Effector memory CD4-positive, alpha-beta T cell (primary cell): ENCODE measurements around the gene SMC3.

Experiments used
- DNase-seq, 3 donors: peaks; one replicate each; pipeline ENCODE4 v3.0.0-alpha.2; 2020
- H3K27ac ChIP-seq: 2 replicates; pipeline ENCODE4 v1.7.0; 2013; ENCODE audit warnings: mild to moderate bottlenecking, low read length, moderate library complexity; ENCODE audit not compliant: insufficient read depth, poor library complexity, severe bottlenecking
- H3K27me3 ChIP-seq: replicated peaks from 2 replicates; pipeline ENCODE4 v1.7.0; 2013; ENCODE audit warnings: mild to moderate bottlenecking, low read length; ENCODE audit not compliant: insufficient read depth, control insufficient read depth, poor library complexity, severe bottlenecking
- H3K36me3 ChIP-seq: 2 replicates; pipeline ENCODE4 v1.7.0; 2013; ENCODE audit warnings: mild to moderate bottlenecking, low read length, moderate library complexity; ENCODE audit not compliant: control insufficient read depth, insufficient read depth
- H3K4me1 ChIP-seq: 2 replicates; pipeline ENCODE4 v1.7.0; 2013; ENCODE audit warnings: low read length, mild to moderate bottlenecking; ENCODE audit not compliant: control insufficient read depth, insufficient read depth, poor library complexity, severe bottlenecking
- H3K4me3 ChIP-seq: 2 replicates; pipeline ENCODE4 v1.7.0; 2013; ENCODE audit warnings: low read length, low read depth, mild to moderate bottlenecking; ENCODE audit not compliant: insufficient read depth, poor library complexity, severe bottlenecking
- H3K9me3 ChIP-seq: 2 replicates; pipeline ENCODE4 v1.7.0; 2013; ENCODE audit warnings: mild to moderate bottlenecking, low read length, moderate library complexity; ENCODE audit not compliant: control insufficient read depth

Gene SMC3

DNA sequence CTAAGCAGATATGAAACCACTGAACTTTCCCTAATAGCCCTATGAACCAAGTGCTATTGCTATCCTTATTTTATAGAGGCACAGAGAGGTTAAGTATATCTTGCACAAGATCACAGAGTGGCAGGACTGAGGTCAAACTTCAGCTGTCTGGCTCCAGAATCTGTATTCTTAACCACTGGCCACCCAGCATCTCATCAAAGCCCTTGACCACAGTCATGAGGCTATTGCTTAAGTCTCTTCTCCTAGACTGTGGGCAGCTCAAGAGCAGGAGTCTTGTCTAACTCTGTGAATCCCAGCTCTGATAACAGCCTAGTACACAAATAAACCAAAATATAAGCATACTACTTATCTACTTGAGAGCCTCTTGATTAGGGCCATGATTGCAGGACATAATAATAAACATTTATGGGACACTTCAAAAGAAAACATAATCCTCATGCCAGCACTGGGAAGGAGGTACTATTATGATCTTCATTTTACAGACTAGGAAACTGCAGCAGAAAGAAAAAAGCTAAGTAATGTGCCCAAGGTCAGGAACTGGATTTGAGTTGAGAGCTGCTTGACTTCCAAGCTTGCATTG is 22.4 kb upstream of the SMC3 start:
- H3K27ac ChIP-seq, result no peak overlapping the region
- H3K27me3 ChIP-seq, result no peaks in the 10 kb centered on the region
- no peak for DNase-seq
- H3K36me3 ChIP-seq, result no peaks in the 10 kb centered on the region
- H3K9me3 ChIP-seq, result no peaks in the 10 kb centered on the region
- H3K4me1 ChIP-seq, result peaks cover 3% of the 10 kb centered on the region
- H3K4me3 ChIP-seq, result no peak overlapping the region

DNA sequence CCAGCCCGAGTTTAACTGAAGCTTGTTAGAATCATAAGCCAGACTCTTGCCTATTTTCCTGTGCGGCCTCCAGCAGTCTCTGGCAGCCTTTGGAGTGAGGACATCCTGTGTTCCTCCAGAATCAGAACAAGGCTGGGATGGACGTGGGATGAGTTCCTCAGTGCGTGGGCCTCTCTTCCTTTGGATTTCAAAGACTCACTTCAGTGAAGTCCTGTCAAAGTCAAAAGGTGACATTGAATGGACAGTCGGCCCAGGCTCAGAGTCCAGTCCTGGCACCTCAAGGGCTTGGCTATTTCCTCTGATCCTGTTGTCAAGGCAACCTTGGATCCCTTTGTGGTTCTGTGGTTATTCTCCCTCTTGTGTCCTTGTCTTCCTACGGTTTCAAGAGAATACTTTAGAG is 21.4 kb upstream of the SMC3 start:
- no peaks in the 10 kb centered on the region for H3K27me3 ChIP-seq
- H3K9me3 ChIP-seq, result no peaks in the 10 kb centered on the region
- H3K4me3 ChIP-seq, result no peak overlapping the region
- H3K27ac ChIP-seq, result no peak overlapping the region
- no peaks in the 10 kb centered on the region for H3K36me3 ChIP-seq
- H3K4me1 ChIP-seq, result peaks cover 3% of the 10 kb centered on the region
- no peak for DNase-seq

- Histone ChIP-seq H3K4me3 (no peak overlapping the region), H3K27ac (no peak overlapping the region), H3K36me3 (no peaks in the 10 kb centered on the region), H3K27me3 (no peaks in the 10 kb centered on the region), H3K4me1 (peaks cover 3% of the 10 kb centered on the region), H3K9me3 (no peaks in the 10 kb centered on the region)
- DNase-seq, result no peak
Observed at GRCh38 chr10:110546499-110547110, 20.9 kb upstream of the SMC3 start.

- Histone ChIP-seq H3K4me1 (peaks cover 3% of the 10 kb centered on the region), H3K27me3 (no peaks in the 10 kb centered on the region), H3K27ac (no peak overlapping the region), H3K4me3 (no peak overlapping the region), H3K9me3 (no peaks in the 10 kb centered on the region), H3K36me3 (no peaks in the 10 kb centered on the region)
- DNase-seq, result no peak
Observed at GRCh38 chr10:110547139-110547761, 20.2 kb upstream of the SMC3 start.

- DNase-seq, result no peak
- Histone ChIP-seq H3K27me3 (no peaks in the 10 kb centered on the region), H3K9me3 (no peaks in the 10 kb centered on the region), H3K27ac (no peak overlapping the region), H3K36me3 (no peaks in the 10 kb centered on the region), H3K4me3 (no peak overlapping the region), H3K4me1 (peaks cover 3% of the 10 kb centered on the region)
Observed at GRCh38 chr10:110548002-110548401, 19.5 kb upstream of the SMC3 start.

DNA sequence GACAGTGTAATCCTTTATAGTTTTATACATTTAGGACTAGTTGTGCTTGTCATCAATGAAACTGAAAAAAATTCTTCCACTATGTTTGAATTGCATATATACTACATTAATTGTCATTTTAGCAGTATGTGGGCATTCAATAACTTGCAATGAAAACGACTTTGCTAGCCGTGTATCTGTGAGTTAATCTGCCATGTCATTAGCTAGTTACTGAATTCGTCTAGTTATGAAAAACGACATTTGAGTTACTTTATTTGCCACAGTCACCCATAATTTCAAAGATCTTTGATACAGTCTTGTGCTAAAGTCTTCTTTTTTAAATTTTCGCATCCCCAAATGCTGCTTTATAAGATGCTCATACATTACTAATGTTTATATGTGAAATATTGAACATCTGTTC is 18.3 kb upstream of the SMC3 start:
- H3K9me3 ChIP-seq, result no peaks in the 10 kb centered on the region
- DNase-seq, result no peak
- no peak overlapping the region for H3K27ac ChIP-seq
- H3K36me3 ChIP-seq, result no peaks in the 10 kb centered on the region
- no peak overlapping the region for H3K4me3 ChIP-seq
- peaks cover 3% of the 10 kb centered on the region for H3K4me1 ChIP-seq
- H3K27me3 ChIP-seq, result no peaks in the 10 kb centered on the region

DNA sequence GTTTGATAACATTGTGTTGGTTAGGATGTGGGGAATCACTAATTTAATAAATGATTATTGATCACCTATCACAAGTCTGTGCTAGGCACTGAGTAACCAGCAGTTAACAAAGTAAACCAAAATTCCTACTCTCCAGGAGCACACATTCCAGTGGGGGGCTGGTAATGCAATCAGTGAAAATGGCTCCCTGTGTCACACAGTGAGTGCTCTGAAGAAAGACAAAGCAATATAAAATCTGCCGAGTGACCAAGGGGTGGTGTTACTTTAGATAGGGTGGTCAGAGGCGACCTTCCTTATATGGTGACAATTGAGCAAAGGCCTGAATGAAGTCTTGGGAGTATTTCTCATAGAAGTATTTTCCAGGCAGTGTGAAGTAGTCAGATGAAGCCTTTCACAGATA is 13.6 kb upstream of the SMC3 start:
- Histone ChIP-seq H3K36me3 (no peaks in the 10 kb centered on the region), H3K4me3 (no peak overlapping the region), H3K4me1 (no peaks in the 10 kb centered on the region), H3K9me3 (no peaks in the 10 kb centered on the region), H3K27ac (no peak overlapping the region), H3K27me3 (no peaks in the 10 kb centered on the region)
- no peak for DNase-seq

- no peak for DNase-seq
- no peak overlapping the region for H3K27ac ChIP-seq
- no peaks in the 10 kb centered on the region for H3K36me3 ChIP-seq
- H3K4me1 ChIP-seq, result no peaks in the 10 kb centered on the region
- H3K27me3 ChIP-seq, result no peaks in the 10 kb centered on the region
- H3K4me3 ChIP-seq, result no peak overlapping the region
- H3K9me3 ChIP-seq, result no peaks in the 10 kb centered on the region
Observed at GRCh38 chr10:110556296-110556695, 11.2 kb upstream of the SMC3 start.

- Histone ChIP-seq H3K4me1 (no peaks in the 10 kb centered on the region), H3K36me3 (no peaks in the 10 kb centered on the region), H3K27me3 (no peaks in the 10 kb centered on the region), H3K27ac (no peak overlapping the region), H3K4me3 (no peak overlapping the region), H3K9me3 (no peaks in the 10 kb centered on the region)
- peak in 2 of 3 donors; percentile 20 to 46 for DNase-seq
Observed at GRCh38 chr10:110556969-110557601, 10.4 kb upstream of the SMC3 start.

- no peaks in the 10 kb centered on the region for H3K36me3 ChIP-seq
- H3K4me3 ChIP-seq, result no peak overlapping the region
- DNase-seq, result no peak
- no peaks in the 10 kb centered on the region for H3K4me1 ChIP-seq
- H3K27me3 ChIP-seq, result no peaks in the 10 kb centered on the region
- H3K27ac ChIP-seq, result no peak overlapping the region
- no peaks in the 10 kb centered on the region for H3K9me3 ChIP-seq
Observed at GRCh38 chr10:110558041-110558440, 9.5 kb upstream of the SMC3 start.
